ENCODE results near the gene SCUBE1.

GRCh38 chr22:43289976-43290721, 53.0 kb downstream of the SCUBE1 start:
- TF ChIP-seq, protein P1, sequence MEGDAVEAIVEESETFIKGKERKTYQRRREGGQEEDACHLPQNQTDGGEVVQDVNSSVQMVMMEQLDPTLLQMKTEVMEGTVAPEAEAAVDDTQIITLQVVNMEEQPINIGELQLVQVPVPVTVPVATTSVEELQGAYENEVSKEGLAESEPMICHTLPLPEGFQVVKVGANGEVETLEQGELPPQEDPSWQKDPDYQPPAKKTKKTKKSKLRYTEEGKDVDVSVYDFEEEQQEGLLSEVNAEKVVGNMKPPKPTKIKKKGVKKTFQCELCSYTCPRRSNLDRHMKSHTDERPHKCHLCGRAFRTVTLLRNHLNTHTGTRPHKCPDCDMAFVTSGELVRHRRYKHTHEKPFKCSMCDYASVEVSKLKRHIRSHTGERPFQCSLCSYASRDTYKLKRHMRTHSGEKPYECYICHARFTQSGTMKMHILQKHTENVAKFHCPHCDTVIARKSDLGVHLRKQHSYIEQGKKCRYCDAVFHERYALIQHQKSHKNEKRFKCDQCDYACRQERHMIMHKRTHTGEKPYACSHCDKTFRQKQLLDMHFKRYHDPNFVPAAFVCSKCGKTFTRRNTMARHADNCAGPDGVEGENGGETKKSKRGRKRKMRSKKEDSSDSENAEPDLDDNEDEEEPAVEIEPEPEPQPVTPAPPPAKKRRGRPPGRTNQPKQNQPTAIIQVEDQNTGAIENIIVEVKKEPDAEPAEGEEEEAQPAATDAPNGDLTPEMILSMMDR (IDR thresholded peaks at IDR 0.05), result no peak
- TF ChIP-seq POLR2A (IDR thresholded peaks at IDR 0.05), result no peak

Data from esophagus squamous epithelium (tissue), 4 donors.